Bronchial epithelial cell (primary cell): Measurements from ENCODE around the gene GCK. TPM values are rescaled to one million over a fixed set of nuclear protein-coding genes. Genes with fewer than 3 reads are reported as not detected.

ENCODE experiments used
- DNase-seq: peaks from one replicate; pipeline ENCODE4 v3.0.0-alpha.2; 2010; ENCODE audit warnings: low read depth
- FAIRE-seq: peaks from 2 replicates; lab custom pipeline; 2011; peaks lifted over from hg19 to GRCh38; lab: Jason Lieb, UNC
- H3K27me3 ChIP-seq: 2 replicates; pipeline ENCODE4 v1.5.1; 2011; ENCODE audit warnings: low read length; ENCODE audit not compliant: control insufficient read depth, insufficient read depth
- H3K36me3 ChIP-seq: 2 replicates; pipeline ENCODE4 v1.5.1; 2011; ENCODE audit warnings: low read length; ENCODE audit not compliant: control insufficient read depth, insufficient read depth
- H3K4me3 ChIP-seq: 2 replicates; pipeline ENCODE4 v1.5.1; 2011; ENCODE audit warnings: mild to moderate bottlenecking, low read depth, low read length, control low read depth
- CTCF ChIP-seq: IDR thresholded peaks from 2 replicates; pipeline ENCODE4 v1.5.1; 2011; ENCODE audit warnings: mild to moderate bottlenecking, moderate library complexity, low read length, control low read depth, inconsistent platforms; ENCODE audit not compliant: insufficient read depth, severe bottlenecking
- total RNA-seq: library from RNA; depleted of rRNA; stranded (reverse); fragments of >200 nt; gene quantifications from 2 replicates; pipeline ENCODE4 v1.2.1, GENCODE V29; 2014

Gene GCK
- total RNA-seq, 1 donor from 2014 or later = 0.53 TPM

- TF ChIP-seq CTCF = no peak
- DNase-seq = no peak
- Histone ChIP-seq H3K27me3 (no peaks in the 10 kb centered on the region), H3K36me3 (no peaks in the 10 kb centered on the region), H3K4me3 (no peak overlapping the region)
- no peak for FAIRE-seq
Measured at GRCh38 chr7:44107116-44107960, 81.9 kb downstream of the GCK start.

GRCh38 chr7:44106311-44107065 is 82.8 kb downstream of the GCK start:
- no peak for DNase-seq
- Histone ChIP-seq H3K27me3 (no peaks in the 10 kb centered on the region), H3K36me3 (no peaks in the 10 kb centered on the region), H3K4me3 (no peak overlapping the region)
- FAIRE-seq = no peak
- TF ChIP-seq CTCF = no peak

- H3K27me3 ChIP-seq = no peaks in the 10 kb centered on the region
- TF ChIP-seq CTCF = no peak
Measured at GRCh38 chr7:44105832-44106231, 83.4 kb downstream of the GCK start.

GRCh38 chr7:44104860-44105771 is 84.1 kb downstream of the GCK start:
- FAIRE-seq = no peak
- TF ChIP-seq CTCF = no peak
- no peaks in the 10 kb centered on the region for H3K36me3 ChIP-seq
- DNase-seq = peak; percentile 72
- no peaks in the 10 kb centered on the region for H3K27me3 ChIP-seq
- no peak overlapping the region for H3K4me3 ChIP-seq

More at GRCh38 chr7:44105832-44106231, 83.4 kb downstream of the GCK start:
- DNase-seq (no peak), FAIRE-seq (no peak)
- Histone ChIP-seq H3K4me3 (no peak overlapping the region), H3K36me3 (no peaks in the 10 kb centered on the region)
